HepG2 (cell line): ENCODE data around the gene OSER1. TPM values are rescaled to one million over a fixed set of nuclear protein-coding genes. Genes with fewer than 3 reads are reported as not detected.

Experiments used
- CSRNP1 ChIP-seq: sonication (generic); formaldehyde crosslinking; IDR thresholded peaks from 2 replicates; pipeline ENCODE4 v1.8.1; 2023; ENCODE audit warnings: mild to moderate bottlenecking, missing genetic modification reagents
- FUBP1 ChIP-seq: sonication (generic); formaldehyde crosslinking; IDR thresholded peaks from 2 replicates; pipeline ENCODE4 v1.5.1; 2020; ENCODE audit warnings: missing genetic modification reagents, mild to moderate bottlenecking, borderline replicate concordance
- HDAC2 ChIP-seq: sonication (generic); formaldehyde crosslinking; IDR thresholded peaks from 2 replicates; pipeline ENCODE4 v1.4.0; 2020; ENCODE audit warnings: missing genetic modification reagents
- HNRNPUL1 ChIP-seq: fragments of 200-400 bp; formaldehyde crosslinking; IDR thresholded peaks from 2 replicates; pipeline ENCODE4 v1.6.1; 2017; ENCODE audit warnings: low read depth, mild to moderate bottlenecking, low read length, moderate library complexity
- IRF2 ChIP-seq: IDR thresholded peaks from 2 replicates; pipeline ENCODE4 v1.6.1; 2018; ENCODE audit warnings: missing genetic modification reagents, missing compliant biosample characterization
- JUNB ChIP-seq: sonication (generic); formaldehyde crosslinking; IDR thresholded peaks from 2 replicates; pipeline ENCODE4 v1.8.0; 2022; ENCODE audit warnings: missing genetic modification reagents, mild to moderate bottlenecking, borderline replicate concordance
- KAT2B ChIP-seq: fragments of 150-350 bp; IDR thresholded peaks from 2 replicates; pipeline ENCODE4 v1.6.1; 2014; ENCODE audit warnings: low read depth, low read length, borderline replicate concordance
- LRRFIP1 ChIP-seq: sonication (generic); formaldehyde crosslinking; conservative IDR thresholded peaks from 2 replicates; pipeline ENCODE4 v1.4.0; 2020; ENCODE audit warnings: missing genetic modification reagents
- MTERF4 ChIP-seq: sonication (generic); formaldehyde crosslinking; IDR thresholded peaks from 2 replicates; pipeline ENCODE4 v1.8.0; 2023; ENCODE audit warnings: mild to moderate bottlenecking, missing genetic modification reagents
- MYC ChIP-seq: sonication (generic); formaldehyde crosslinking; IDR thresholded peaks from 2 replicates; pipeline ENCODE4 v1.9.0; 2021; ENCODE audit warnings: missing genetic modification reagents, borderline replicate concordance
- NCOA5 ChIP-seq: sonication (generic); formaldehyde crosslinking; IDR thresholded peaks from 2 replicates; pipeline ENCODE4 v1.4.0; 2020; ENCODE audit warnings: missing genetic modification reagents
- PRMT3 ChIP-seq: sonication (generic); formaldehyde crosslinking; IDR thresholded peaks from 2 replicates; pipeline ENCODE4 v1.8.1; 2022; ENCODE audit warnings: low read depth, mild to moderate bottlenecking, moderate library complexity, missing genetic modification reagents, borderline replicate concordance
- RBAK ChIP-seq: sonication (generic); formaldehyde crosslinking; IDR thresholded peaks from 2 replicates; pipeline ENCODE4 v1.5.1; 2020; ENCODE audit warnings: mild to moderate bottlenecking, missing genetic modification reagents
- RXRA ChIP-seq: sonication (generic); formaldehyde crosslinking; IDR thresholded peaks from 2 replicates; pipeline ENCODE4 v1.5.1; 2020; ENCODE audit warnings: missing genetic modification reagents
- SP1 ChIP-seq, 2 experiments: fragments of 450-650 bp in 1 of 2; sonication (generic) in 1 of 2; formaldehyde crosslinking in 1 of 2; IDR thresholded peaks; 2 replicates each; pipeline versions ENCODE4 v1.4.0 to v1.6.1; 2016 to 2020; ENCODE audit warnings: missing genetic modification reagents in 1 of 2
- TERF1 ChIP-seq: sonication (generic); formaldehyde crosslinking; IDR thresholded peaks from 2 replicates; pipeline ENCODE4 v1.8.0; 2022; ENCODE audit warnings: mild to moderate bottlenecking, missing genetic modification reagents, moderate library complexity
- TFAP4 ChIP-seq: sonication (generic); IDR thresholded peaks from 2 replicates; pipeline ENCODE4 v1.6.1; 2016; ENCODE audit warnings: low read depth, borderline replicate concordance
- ZNF678 ChIP-seq: sonication (generic); formaldehyde crosslinking; IDR thresholded peaks from 2 replicates; pipeline ENCODE4 v1.4.0; 2020; ENCODE audit warnings: mild to moderate bottlenecking, missing genetic modification reagents
- ZNF740 ChIP-seq: sonication (generic); formaldehyde crosslinking; IDR thresholded peaks from 2 replicates; pipeline ENCODE4 v1.4.0; 2020; ENCODE audit warnings: missing genetic modification reagents
- polyA plus RNA-seq, 8 experiments: library from polyadenylated mRNA; depleted of rRNA in 3 of 8; stranded (reverse) in 7 of 8; unstranded in 1 of 8; fragments of >200 nt; fragmentation: Illumina TruSeq in 4 of 8; extraction: Trizol in 4 of 8; gene quantifications; 2 replicates each; pipeline versions ENCODE4 v1.2.1 to v1.2.3, GENCODE V29; 2011 to 2016; ENCODE audit warnings: low read depth in 4 of 8, missing spikeins in 1 of 8, mixed read lengths in 1 of 8; ENCODE audit not compliant: insufficient read depth in 1 of 8
- total RNA-seq, 5 experiments: library from RNA; depleted of rRNA; stranded (reverse); fragments of >200 nt; fragmentation: Illumina TruSeq; extraction: Trizol; gene quantifications; 2 replicates each; pipeline ENCODE4 v1.2.3, GENCODE V29; 2016; ENCODE audit warnings: low read depth in 1 of 5

Gene OSER1
- total and polyA plus RNA-seq, 2 of the 13 experiments (the other 11 are each of a cell fraction or from before 2014, with no cell fraction given), result 71.2 to 71.5 TPM

GRCh38 chr20:44217342-44218092 lies 6.9 kb upstream of the OSER1 start (continued):
- TF ChIP-seq CSRNP1, result no peak
- TF ChIP-seq MYC, result no peak
- TF ChIP-seq LRRFIP1 (CRISPR knock-in tag), result 0 out of 2 replicates have a peak, but pooled peaks have one; percentile 78
- TF ChIP-seq IRF2 (CRISPR knock-in tag), result peak; percentile 79
- peak; percentile 72; the same call in 1 of the 2 replicates for TF ChIP-seq ZNF740 (CRISPR knock-in tag)
- no peak for TF ChIP-seq RBAK (CRISPR knock-in tag)
- TF ChIP-seq NCOA5, result no peak
- TF ChIP-seq MTERF4 (CRISPR knock-in tag), result peak; percentile 82; the same call in 1 of the 2 replicates
- 0 out of 2 replicates have a peak, but pooled peaks have one; percentile 23 for TF ChIP-seq RXRA
- no peak for TF ChIP-seq TERF1 (CRISPR knock-in tag)
- no peak for TF ChIP-seq HNRNPUL1
- peak; percentile 33; the same call in 1 of the 2 replicates for TF ChIP-seq HDAC2 (CRISPR knock-in tag)
- TF ChIP-seq TFAP4, result no peak
- no peak for TF ChIP-seq SP1 (IDR thresholded peaks at IDR 0.05)
- no peak for TF ChIP-seq SP1 (CRISPR knock-in tag; IDR thresholded peaks at IDR 0.05)
- TF ChIP-seq ZNF678 (CRISPR knock-in tag), result no peak
- TF ChIP-seq FUBP1 (CRISPR knock-in tag), result no peak; the same call in 1 of the 2 replicates
- no peak for TF ChIP-seq JUNB
- TF ChIP-seq PRMT3, result no peak
- TF ChIP-seq KAT2B, result no peak
